Measurements from ENCODE around the gene COPE. TPM values are rescaled to one million over a fixed set of nuclear protein-coding genes. Genes with fewer than 3 reads are reported as not detected.

The COPE gene
- total and polyA plus RNA-seq, 2 donors (not counting 1 experiment from before 2014, with no cell fraction given), result 154 to 279 TPM

DNA sequence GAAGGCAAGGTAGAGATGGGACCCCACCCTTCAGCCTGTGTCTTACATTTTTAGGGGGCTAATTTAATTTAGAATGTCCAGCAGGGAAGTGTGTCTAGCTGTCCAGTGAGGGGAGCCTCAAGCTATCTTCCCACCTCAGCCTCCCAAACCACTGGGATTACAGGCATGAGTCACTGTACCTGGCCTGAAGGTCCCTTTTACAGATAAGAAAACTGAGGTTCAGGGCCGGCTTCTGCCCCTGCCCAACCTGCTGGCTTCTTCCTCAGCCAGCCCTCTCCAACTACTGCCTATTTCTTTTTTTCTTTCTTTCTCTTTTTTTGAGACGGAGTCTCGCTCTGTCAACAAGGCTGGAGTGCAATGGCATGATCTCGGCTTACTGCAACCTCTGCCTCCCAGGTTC, 41.2 kb upstream of the COPE start:
- Histone ChIP-seq H3K27ac (ENCODE audit: low read length in 2 of 2) (no peak overlapping the region), H3K4me1 (ENCODE audit: control insufficient read depth in 2 of 2, insufficient read depth in 2 of 2, low read length in 2 of 2) (peaks cover 7% of the 10 kb centered on the region in 2 donors), H3K27me3 (replicated peaks in 1 of 4; ENCODE audit: control extremely low read depth in 1 of 4, control insufficient read depth in 3 of 4, insufficient read depth in 4 of 4, low read length in 3 of 4) (peaks cover 0 to 12% (median 2%) of the 10 kb centered on the region in 4 experiments), H3K4me2 (replicated peaks; ENCODE audit: low read depth, low read length, poor library complexity, severe bottlenecking) (no peak overlapping the region), H3K79me2 (ENCODE audit: control insufficient read depth, insufficient read depth, low read length) (no peaks in the 10 kb centered on the region), H3K36me3 (replicated peaks in 1 of 2; ENCODE audit: control extremely low read depth in 1 of 2, control insufficient read depth in 1 of 2, extremely low read depth in 1 of 2, insufficient read depth in 2 of 2, low read length in 1 of 2) (no peaks in the 10 kb centered on the region), H3K9ac (ENCODE audit: low read length) (no peak overlapping the region), H4K20me1 (ENCODE audit: control insufficient read depth, insufficient read depth, low read length, poor library complexity, severe bottlenecking) (no peaks in the 10 kb centered on the region), H3K4me3 (ENCODE audit: control extremely low read depth in 1 of 5, extremely low read depth in 1 of 5, insufficient read depth in 1 of 5, low read depth in 2 of 5, low read length in 4 of 5) (no peak overlapping the region), H2AFZ (ENCODE audit: insufficient read depth, low read depth, low read length, poor library complexity, severe bottlenecking) (no peak overlapping the region), H3K9me3 (ENCODE audit: control extremely low read depth in 1 of 3, control insufficient read depth in 2 of 3, insufficient read depth in 1 of 3, low read length in 2 of 3) (no peaks in the 10 kb centered on the region)
- no peak for DNase-seq
- H3K4me1 Mint-ChIP-seq, result peaks cover 10% of the 10 kb centered on the region
- peaks cover 13% of the 10 kb centered on the region for H3K27me3 Mint-ChIP-seq
- H3K27ac Mint-ChIP-seq, result no peak overlapping the region
- TF ChIP-seq EZH2 (IDR thresholded peaks at IDR 0.05; ENCODE audit: borderline replicate concordance, insufficient read depth, low read depth, low read length, poor library complexity, severe bottlenecking), result no peak
- H3K9me3 Mint-ChIP-seq (ENCODE audit: insufficient read depth), result no peaks in the 10 kb centered on the region
- no peak overlapping the region for H3K4me3 Mint-ChIP-seq
- intact Hi-C loops (cut with micrococcal nuclease), result no loop called here
- ChIA-PET POLR2A (interaction anchor here (0.7 kb wide), 1 partner anchor 22 kb away, joined by 3 read pairs; no protein-coding TSS in a partner anchor), CTCF (no interaction called here)
- WGBS (ENCODE audit: insufficient coverage), result 89% methylated on average over 4 of the region's 4 CpGs
- ATAC-seq (ENCODE audit: low read depth), result no peak

DNA sequence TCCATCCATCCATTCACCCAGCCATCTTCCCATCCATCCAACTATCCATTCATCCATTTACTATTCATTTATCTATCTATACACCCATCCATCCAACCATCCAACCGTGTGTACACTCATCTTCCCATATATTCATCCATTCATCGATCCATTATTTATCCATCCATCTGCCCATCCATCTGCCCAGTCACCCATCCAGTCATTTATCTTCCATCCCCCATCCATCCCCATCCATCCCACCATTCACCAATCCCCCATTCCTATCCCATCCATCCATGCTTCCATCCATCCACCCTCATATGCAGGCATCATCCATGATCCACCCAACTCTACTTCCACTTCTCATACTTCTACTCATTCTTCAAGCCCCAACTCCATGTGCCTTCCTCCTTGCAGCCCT, 35.9 kb upstream of the COPE start:
- H2AFZ ChIP-seq (ENCODE audit: insufficient read depth, low read depth, low read length, poor library complexity, severe bottlenecking), result no peak overlapping the region
- no peaks in the 10 kb centered on the region for H3K27me3 ChIP-seq (replicated peaks in 1 of 4; ENCODE audit: control extremely low read depth in 1 of 4, control insufficient read depth in 3 of 4, insufficient read depth in 4 of 4, low read length in 3 of 4)
- H3K9ac ChIP-seq (ENCODE audit: low read length), result no peak overlapping the region
- Mint-ChIP-seq H3K9me3 (ENCODE audit: insufficient read depth) (no peaks in the 10 kb centered on the region), H3K4me1 (no peaks in the 10 kb centered on the region), H3K27me3 (no peaks in the 10 kb centered on the region), H3K27ac (no peak overlapping the region), H3K4me3 (no peak overlapping the region)
- intact Hi-C loops (cut with micrococcal nuclease), result no loop called here
- no peak overlapping the region for H3K4me3 ChIP-seq (ENCODE audit: control extremely low read depth in 1 of 5, extremely low read depth in 1 of 5, insufficient read depth in 1 of 5, low read depth in 2 of 5, low read length in 4 of 5)
- no peaks in the 10 kb centered on the region for H3K4me1 ChIP-seq (ENCODE audit: control insufficient read depth in 2 of 2, insufficient read depth in 2 of 2, low read length in 2 of 2)
- no peak overlapping the region for H3K4me2 ChIP-seq (replicated peaks; ENCODE audit: low read depth, low read length, poor library complexity, severe bottlenecking)
- DNase-seq, result no peak
- 96% methylated on average over 2 of the region's 2 CpGs for WGBS (ENCODE audit: insufficient coverage)
- TF ChIP-seq, protein P1, sequence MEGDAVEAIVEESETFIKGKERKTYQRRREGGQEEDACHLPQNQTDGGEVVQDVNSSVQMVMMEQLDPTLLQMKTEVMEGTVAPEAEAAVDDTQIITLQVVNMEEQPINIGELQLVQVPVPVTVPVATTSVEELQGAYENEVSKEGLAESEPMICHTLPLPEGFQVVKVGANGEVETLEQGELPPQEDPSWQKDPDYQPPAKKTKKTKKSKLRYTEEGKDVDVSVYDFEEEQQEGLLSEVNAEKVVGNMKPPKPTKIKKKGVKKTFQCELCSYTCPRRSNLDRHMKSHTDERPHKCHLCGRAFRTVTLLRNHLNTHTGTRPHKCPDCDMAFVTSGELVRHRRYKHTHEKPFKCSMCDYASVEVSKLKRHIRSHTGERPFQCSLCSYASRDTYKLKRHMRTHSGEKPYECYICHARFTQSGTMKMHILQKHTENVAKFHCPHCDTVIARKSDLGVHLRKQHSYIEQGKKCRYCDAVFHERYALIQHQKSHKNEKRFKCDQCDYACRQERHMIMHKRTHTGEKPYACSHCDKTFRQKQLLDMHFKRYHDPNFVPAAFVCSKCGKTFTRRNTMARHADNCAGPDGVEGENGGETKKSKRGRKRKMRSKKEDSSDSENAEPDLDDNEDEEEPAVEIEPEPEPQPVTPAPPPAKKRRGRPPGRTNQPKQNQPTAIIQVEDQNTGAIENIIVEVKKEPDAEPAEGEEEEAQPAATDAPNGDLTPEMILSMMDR (IDR thresholded peaks at IDR 0.05), result no peak
- no peak for TF ChIP-seq EZH2 (IDR thresholded peaks at IDR 0.05; ENCODE audit: borderline replicate concordance, insufficient read depth, low read depth, low read length, poor library complexity, severe bottlenecking)
- no peaks in the 10 kb centered on the region for H3K36me3 ChIP-seq (replicated peaks in 1 of 2; ENCODE audit: control extremely low read depth in 1 of 2, control insufficient read depth in 1 of 2, extremely low read depth in 1 of 2, insufficient read depth in 2 of 2, low read length in 1 of 2)
- H3K9me3 ChIP-seq (ENCODE audit: control extremely low read depth in 1 of 3, control insufficient read depth in 2 of 3, insufficient read depth in 1 of 3, low read length in 2 of 3), result no peaks in the 10 kb centered on the region
- ChIA-PET CTCF (no interaction called here), POLR2A (no interaction called here)
- H3K79me2 ChIP-seq (ENCODE audit: control insufficient read depth, insufficient read depth, low read length), result no peaks in the 10 kb centered on the region
- H3K27ac ChIP-seq (ENCODE audit: low read length in 2 of 2), result no peak overlapping the region
- no peaks in the 10 kb centered on the region for H4K20me1 ChIP-seq (ENCODE audit: control insufficient read depth, insufficient read depth, low read length, poor library complexity, severe bottlenecking)
- no peak for ATAC-seq (ENCODE audit: low read depth)

All from B cell (primary cell).